ENCODE results near the gene SERPINF2.

- TF ChIP-seq CTCF (IDR thresholded peaks at IDR 0.05) (no peak), ZFX (IDR thresholded peaks at IDR 0.05; ENCODE audit: borderline replicate concordance) (no peak)
Observed at GRCh38 chr17:1710807-1711553, 31.7 kb upstream of the SERPINF2 start.

Measured in 22Rv1 (cell line).